GM18870 (cell line): ENCODE results near the gene TMEM203.

Experiments
- ATAC-seq: cut with Tn5 transposase; IDR thresholded peaks from one replicate; pipeline ENCODE4 v1.9.1; 2021; ENCODE audit warnings: moderate library complexity; ENCODE audit not compliant: unreplicated experiment

Gene TMEM203

GRCh38 chr9:137219757-137220316 lies 14.4 kb upstream of the TMEM203 start:
- ATAC-seq: no peak

GRCh38 chr9:137218754-137219271 lies 13.4 kb upstream of the TMEM203 start:
- ATAC-seq: no peak

- no peak for ATAC-seq
Measured at GRCh38 chr9:137218212-137218753, 12.8 kb upstream of the TMEM203 start.

GRCh38 chr9:137217276-137218211 lies 12.1 kb upstream of the TMEM203 start:
- ATAC-seq: no peak

GRCh38 chr9:137216188-137216965 lies 10.9 kb upstream of the TMEM203 start:
- no peak for ATAC-seq

- ATAC-seq: no peak
Measured at GRCh38 chr9:137215196-137215986, 9.9 kb upstream of the TMEM203 start.

GRCh38 chr9:137214620-137215019 lies 9.2 kb upstream of the TMEM203 start:
- no peak for ATAC-seq

GRCh38 chr9:137213160-137214060 lies 8.0 kb upstream of the TMEM203 start:
- ATAC-seq: no peak

GRCh38 chr9:137212520-137212919 lies 7.1 kb upstream of the TMEM203 start:
- ATAC-seq: no peak

- ATAC-seq: no peak
Measured at GRCh38 chr9:137211532-137211931, 6.1 kb upstream of the TMEM203 start.

- no peak for ATAC-seq
Measured at GRCh38 chr9:137206602-137207001, 1.2 kb upstream of the TMEM203 start.

GRCh38 chr9:137204731-137205125 lies 720 bp downstream of the TMEM203 start:
- no peak for ATAC-seq

GRCh38 chr9:137202966-137203365 lies 2.5 kb downstream of the TMEM203 start:
- no peak for ATAC-seq

GRCh38 chr9:137201205-137201868 lies 4.1 kb downstream of the TMEM203 start:
- ATAC-seq: peak; percentile 7

- peak; percentile 92 for ATAC-seq
Measured at GRCh38 chr9:137200311-137201204, 4.9 kb downstream of the TMEM203 start, which contains the start of gene TPRN. Gene TPRN (minus strand): TSS chr9:137200741. CDS start chr9:137200711, 30 bp downstream.

- no peak for ATAC-seq
Measured at GRCh38 chr9:137199411-137200121, 5.9 kb downstream of the TMEM203 start.

GRCh38 chr9:137198902-137199283 lies 6.6 kb downstream of the TMEM203 start:
- no peak for ATAC-seq
